HG02981 (cell line): ENCODE measurements around the gene RP9.
"Not testable (repeated sequence)": the region's sequence is repeated elsewhere in the genome, so short reads cannot be mapped to it uniquely, and the experiment has no call there.

Experiments
- ATAC-seq: cut with Tn5 transposase; IDR thresholded peaks from one replicate; pipeline ENCODE4 v1.9.1; 2021; ENCODE audit warnings: mild to moderate bottlenecking, moderate library complexity; ENCODE audit not compliant: unreplicated experiment

The RP9 gene

DNA sequence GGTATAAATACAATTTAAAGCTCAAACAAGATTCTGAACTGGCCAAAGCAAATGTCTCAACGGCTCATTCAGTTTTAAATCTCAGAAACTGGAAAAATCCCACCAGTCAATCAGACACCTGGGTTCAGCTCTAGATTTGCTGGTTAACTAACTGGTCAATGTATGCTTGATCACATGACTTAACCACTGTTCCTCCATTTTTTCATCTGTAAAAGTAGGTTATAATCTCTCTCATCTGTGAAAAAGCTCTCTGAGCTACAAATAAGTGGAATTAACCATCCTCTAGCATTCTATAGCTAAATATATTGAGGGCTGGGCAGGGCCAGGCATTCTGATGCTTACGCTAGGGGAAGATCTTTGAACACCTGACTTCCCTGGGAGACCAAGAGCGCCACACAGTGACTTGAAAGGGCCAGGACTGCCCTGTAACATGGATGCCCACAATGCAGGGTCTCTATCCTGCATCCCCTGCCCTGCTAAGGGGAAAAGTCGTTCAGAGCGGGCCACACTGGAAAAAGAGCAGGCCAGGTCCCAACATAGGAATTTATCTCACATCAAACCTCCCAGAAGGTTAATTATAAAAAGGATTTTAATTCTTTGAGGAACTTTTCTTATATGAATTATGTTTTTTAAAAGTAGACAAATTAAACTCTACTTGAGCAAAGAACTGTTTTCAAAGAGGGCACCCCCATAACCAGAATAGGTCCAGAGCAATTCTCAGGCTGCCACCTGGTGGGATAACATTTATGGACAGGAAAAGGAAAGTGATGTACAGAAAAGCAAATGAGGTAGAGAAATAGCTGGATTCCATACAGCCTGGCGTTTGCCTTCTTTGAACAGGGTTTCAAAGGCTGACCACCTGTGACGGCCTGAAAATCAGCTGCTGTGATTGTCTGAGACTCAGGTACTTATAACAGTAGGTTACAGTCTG is 1.8 kb downstream of the RP9 start:
- no peak for ATAC-seq

DNA sequence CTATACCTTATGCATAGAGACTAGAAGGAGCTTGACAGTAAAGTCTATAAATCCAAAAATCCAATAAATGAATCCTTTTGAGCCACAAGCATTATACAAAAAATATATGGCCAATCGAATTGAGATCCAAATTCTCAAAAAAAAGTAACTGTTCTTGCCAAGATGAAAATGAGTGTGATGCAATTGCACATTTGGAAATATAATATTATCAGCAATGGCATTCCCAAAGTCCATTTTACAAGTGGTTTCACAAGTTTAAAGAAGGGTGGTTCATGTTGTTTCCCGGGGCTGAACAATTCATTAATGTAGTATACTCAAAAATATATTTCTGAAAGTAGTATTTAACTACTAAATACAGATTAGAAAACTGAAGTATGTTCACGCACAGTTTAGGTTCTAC is 7.3 kb downstream of the RP9 start:
- no peak for ATAC-seq

DNA sequence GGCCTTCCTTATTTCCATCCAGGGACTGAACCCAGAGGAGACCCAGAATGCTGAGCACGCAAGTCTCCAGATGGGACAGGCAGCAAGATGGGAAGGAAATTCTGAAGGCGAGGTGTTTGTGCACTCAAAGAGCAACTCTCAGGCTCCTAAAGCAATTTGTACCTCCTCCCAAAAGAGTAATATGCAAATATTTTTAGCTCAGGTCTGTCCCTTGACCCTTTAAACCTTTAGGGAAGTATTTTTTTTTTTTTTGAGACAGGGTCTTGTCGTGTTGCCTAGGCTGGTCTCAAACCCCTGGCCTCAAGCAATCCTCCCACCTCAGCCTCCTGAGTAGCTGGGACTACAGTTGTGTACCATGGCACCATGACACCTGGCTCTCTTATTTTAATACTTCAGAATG is 8.4 kb downstream of the RP9 start:
- no peak for ATAC-seq

DNA sequence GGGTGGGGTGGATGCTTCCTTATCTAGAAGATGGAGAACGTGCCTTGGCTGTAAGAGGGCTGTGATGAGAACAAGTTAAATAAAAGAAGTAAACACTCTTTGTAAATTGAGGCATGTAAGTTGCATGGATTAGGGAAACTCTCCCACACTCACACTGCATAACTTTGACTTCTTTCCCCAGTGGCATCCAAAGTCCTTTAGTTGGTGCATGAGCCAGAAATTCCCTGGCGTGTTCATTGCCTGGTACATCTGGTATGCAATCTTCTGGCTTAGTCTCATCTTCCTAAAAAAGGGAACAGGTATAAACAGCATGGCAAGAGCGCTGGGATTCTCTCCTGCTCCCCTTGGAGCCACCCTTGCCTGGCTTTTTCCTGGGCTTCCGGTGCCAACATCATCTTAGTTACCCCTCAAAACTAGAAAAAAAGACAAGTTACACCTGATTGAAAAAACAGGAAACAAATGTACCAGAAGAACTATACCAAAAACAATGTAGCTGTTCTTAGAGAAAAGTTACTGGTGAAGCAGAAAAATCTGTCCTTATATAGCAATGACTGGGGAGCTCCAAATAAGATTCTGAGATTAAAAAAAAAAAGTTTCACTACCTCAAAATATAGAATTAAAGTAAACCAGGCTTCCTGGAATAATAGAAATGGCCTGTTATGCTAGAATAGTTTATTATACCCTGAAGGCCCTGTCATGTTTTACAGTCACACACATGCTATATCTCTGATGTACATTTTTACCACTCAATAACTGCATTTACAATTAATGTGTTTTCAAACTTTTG is 9.9 kb downstream of the RP9 start:
- no peak for ATAC-seq

DNA sequence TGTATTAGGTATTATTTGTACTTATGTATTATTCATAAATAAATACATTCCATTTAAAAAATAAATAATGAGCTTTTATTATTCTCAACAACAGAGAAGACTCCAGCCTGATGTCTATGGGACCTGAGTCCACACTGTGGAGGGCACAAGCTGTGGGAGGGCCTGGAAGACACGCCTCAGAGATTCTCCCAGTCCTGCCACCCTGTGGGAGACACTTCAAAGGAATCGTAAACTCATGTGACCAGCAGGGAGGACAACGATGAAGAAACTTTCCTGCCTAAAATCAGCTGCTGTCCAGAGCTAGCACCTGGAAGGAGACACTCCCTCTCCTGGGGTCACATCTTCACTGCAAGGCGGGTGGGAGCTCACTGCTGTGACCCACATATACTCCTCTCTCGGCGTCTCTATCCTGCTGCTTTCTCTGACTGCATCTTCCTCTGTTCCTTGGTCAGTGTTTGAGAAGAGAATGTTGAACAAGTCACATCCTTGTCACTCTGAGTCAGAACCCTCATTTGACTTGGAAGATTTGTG is 14.4 kb downstream of the RP9 start:
- not testable (repeated sequence) for ATAC-seq

DNA sequence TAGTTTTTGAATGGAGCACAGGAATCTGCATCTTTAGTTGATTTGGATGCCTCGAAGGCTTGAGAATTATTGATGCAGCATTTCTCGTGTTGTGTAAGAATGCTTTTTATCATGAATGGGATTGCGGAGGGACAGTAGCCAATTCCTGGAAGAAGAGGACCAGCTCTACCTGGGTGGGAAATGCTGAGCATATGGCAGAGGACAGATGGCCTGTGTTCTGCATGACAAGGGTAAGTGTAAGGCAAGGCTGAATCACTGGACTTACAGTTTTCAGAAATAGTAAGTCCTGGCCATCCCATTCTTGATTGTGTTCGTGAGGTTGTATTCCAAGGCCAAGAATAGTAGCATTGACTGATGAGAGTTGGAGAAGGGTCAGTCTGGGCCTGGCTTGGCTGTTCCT is 15.9 kb downstream of the RP9 start:
- ATAC-seq, result no peak

DNA sequence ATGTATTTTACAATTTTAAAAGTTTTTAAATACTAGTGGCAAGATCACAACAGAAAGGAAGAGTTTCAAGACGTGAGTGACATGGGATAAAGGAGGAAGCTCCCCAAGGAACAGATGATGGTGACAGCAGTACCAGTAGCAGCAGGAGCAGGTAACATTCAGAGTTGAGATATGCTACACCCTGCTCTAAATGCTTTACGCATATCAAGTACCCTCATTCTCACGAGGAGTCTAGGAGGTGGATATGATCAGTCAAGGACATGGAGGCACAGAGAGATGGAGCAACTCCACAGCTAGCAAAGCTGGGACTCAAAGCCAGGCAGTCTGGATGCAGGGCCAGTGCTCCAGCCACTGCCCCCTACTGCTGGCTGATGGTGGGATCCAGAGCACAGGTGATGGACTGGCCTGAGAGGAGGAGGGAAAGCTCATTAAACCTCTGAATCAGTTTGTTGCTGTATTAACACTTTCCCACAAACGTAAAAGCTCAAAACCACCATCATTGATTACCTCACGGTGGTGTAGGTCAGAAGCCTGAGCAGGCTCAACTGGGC is 17.5 kb downstream of the RP9 start:
- no peak for ATAC-seq

DNA sequence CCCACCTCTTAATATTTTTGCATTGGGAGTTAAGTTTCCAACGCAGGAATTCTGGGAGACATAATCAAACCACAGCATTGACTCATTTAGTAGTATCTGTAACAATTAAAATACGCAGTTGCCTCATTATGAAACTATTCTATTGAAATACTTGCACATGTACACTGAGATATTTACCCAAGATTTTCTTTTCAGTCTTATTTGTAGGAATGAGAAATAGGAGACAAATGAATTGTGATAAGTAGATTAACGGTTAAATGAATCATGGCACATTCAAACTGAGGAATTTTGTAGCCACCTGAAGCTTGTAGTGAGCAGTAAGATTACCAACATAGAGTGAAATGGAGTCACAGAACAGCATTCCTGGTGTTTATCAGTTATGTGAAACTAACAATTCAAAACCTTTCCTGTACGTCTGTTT is 18.1 kb downstream of the RP9 start:
- ATAC-seq, result no peak

DNA sequence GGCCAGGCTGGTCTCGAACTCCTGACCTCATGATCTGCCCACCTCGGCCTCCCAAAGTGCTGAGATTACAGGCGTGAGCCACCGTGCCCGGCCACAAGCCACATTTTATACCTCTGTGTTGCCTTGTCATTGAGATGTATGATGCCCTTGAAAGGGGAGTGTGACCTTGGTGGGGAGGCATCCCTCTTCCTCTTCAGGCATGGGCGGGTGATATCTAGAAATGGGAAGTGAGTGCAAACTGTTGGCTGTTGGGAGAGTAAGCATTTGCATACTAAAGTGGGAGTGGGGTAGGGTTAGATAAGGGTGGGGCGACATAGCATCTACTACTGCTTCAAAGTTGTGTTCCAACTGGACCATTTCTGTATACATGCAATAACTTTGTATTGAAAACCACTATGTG is 20.1 kb downstream of the RP9 start:
- ATAC-seq, result no peak

DNA sequence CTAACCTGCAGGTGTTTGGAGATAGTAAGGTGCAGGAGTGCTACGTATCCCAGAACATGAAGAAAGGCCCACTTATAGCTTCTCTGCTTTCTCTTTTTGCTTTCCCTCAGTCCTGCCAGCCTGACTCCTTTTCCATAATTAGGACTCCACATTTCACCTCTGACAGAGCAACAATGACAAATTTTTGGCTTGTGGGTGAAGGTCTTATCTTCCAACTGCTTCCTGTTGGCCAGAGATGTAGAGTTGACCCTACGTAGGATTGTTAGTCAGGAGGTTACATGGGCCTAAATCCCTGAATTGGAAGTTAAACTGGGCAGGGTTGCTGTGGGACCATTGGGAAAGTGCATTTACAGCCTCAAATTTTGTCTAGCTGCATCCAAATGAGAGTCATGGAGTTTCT is 21.3 kb downstream of the RP9 start:
- ATAC-seq, result no peak

DNA sequence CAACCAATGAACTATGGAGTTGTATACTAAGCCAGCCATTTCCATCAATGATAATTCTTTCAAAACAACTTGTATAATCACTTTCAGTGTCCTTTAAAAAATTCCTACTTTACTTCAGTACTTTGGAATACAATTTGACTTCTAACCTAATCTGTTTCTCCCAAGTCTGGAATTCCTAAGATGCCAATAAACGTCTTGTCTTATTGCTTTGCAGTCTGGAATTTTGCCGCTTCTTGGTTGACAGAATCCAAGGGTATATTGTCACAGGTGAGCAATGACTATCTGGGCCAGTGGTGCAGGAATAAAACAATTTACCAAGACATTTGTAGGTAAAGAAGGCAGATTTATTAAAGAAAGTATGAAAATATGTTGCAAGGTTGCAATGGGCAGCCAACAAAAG is 21.8 kb downstream of the RP9 start:
- ATAC-seq, result no peak

DNA sequence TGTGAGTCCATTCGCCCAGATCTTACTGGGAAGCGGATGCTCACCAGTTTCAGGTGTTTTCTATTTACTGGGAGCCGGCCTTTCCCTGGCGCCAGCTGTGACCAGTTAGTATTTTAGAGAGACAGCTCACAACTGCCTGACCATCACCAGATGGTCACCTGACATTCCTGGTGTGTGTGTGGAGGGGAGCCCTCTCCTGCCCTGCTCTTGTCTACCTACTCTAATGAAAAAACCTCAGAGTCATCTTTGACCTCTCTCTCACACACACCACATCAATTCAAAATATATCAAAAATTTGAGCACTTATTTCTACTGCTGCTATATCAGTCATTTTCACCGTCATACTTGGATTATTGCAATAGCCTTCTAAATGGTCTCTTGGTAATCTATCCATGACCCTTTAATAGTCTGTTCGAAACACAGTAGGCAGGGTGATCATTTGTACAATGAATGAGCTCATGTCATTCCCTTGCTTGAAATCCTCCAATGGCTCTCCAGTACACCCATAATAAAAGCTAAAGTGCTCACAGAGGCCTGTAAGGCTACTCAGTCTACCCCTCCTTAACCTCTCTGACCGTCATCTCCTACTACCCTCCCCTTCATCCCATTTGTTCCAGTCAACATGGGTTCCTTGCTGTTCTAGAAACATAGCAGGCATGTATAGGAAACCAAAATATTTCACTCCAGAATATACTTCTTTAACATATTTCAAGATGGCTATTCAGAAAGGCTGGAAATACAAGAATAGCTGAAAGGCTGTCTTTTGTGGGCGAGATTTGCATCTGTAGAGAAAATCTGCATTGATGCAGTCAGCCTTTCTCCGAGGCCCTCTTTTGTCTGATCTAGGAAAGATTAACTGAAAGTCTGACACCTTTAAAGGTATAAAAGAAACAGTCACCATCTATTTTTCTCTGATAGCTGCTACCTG is 29.2 kb downstream of the RP9 start:
- no peak for ATAC-seq

DNA sequence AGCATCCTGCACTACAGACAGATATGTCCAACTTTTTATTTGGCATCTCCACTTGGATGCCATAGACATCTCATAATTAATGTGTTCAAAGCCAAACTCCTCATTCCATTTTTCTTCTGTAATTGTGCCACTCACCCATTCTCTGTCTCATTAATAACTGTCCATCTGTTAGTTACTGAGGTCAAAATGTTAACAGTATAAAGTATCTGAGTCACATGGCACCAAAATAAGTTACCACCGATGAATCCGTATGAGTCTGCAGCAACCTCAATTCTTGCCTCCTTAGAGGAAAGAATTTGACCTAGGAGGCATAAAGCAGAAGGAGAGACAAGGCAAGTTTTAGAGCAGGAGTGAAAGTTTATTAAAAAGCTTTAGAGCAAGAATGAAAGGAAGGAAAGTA is 30.1 kb downstream of the RP9 start:
- ATAC-seq, result no peak

DNA sequence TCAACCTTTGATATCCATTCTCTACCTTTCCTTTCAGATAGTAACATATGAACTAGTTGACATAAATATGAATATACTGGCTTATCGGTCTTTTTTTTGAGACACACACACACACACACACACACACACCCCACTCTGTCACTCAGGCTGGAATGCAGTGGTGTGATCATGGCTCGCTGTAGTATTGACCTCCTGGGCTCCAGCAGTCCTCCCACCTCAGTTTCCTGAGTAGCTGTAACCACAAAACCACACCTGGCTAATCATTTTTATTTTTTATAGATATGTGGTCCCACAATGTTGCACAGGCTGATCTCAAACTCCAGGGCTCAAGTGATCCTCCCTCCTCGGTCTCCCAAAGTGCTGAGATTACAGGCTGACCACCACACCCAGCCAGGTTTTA is 32.5 kb downstream of the RP9 start:
- ATAC-seq, result peak; percentile 83

DNA sequence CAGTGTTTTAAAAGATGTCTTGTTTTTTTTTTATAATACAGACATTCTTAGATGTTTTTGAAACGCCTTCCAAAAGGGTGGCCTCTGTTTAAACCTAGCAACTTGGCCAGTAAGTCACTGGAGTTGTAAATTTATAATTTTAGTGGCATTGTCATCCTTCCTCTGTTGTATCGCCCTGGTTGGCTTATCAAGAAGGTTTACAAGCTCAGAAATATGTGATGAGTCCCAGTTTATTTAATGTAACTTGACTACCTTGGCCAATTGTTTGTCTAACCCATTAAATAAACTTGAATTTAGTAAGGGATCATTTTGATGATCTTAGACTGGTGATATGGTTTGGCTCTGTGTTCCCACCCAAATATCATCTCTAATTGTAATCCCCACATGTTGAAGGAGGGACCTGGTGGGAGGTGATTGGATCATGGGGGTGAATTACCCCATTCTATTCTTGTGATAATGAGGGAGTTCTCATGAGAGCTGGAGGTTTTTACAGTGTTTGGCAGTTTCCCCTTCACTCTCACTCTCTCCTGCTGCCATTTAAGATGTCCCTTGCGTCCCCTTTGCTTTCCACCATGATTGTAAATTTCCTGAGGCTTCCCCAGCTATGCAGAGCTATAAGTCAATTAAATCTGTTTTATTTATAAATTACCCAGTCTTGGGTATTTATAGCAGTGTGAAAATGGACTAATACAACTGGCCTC is 33.2 kb downstream of the RP9 start:
- no peak for ATAC-seq

DNA sequence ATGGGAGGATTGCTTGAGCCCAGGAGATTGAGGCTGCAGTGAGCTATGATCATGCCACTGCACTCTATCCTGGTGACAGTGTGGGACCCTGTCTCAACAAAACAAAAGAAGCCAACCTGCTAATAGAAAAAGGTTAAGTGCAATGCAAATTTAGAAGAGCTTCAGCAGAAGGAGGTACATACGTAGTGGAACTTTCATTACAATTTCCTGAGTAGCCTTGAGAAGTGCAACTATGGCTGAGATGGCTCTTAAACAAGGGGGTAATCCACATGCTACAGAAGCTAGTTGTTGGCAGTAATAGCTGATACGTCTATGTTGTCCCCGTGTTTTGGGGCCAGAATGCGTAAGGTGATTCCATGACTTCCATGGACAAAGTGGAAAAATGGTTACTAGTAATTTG is 36.0 kb downstream of the RP9 start:
- ATAC-seq, result no peak

DNA sequence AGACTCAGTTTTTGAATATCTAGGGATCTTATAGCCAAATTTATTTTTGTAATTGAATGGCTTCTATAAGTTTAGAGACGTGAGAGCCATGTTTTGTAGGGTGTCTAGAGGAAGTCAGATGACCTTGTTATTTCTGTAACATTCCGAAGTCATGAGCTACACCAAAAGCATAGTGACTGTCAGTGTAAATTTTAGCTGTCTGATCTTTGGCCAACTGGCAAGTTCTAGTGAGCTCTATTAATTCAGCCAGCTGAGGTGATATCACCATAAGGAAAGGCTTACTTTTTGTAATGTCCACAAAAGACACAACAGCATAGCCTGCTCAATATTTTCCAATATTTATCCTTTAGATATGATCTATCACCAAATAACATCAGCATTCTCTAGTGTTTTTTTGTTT is 36.7 kb downstream of the RP9 start:
- no peak for ATAC-seq

DNA sequence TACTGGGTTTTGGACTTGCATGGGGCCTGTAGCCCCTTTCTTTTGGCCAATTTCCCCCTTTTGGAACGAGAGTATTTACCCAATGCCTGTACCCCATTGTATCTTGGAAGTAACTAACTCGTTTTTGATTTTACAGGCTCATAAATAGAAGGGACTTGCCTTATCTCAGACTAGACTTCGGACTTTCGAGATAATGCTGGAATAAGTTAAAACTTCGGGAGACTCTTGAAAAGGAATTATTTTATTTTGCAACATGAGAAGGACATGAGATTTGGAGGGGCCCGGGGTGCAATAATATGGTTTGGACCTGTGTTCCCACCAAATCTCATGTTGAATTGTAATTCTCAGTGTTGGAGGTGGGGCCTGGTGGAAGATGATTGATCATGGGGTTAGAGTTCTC is 38.4 kb downstream of the RP9 start:
- ATAC-seq, result no peak

DNA sequence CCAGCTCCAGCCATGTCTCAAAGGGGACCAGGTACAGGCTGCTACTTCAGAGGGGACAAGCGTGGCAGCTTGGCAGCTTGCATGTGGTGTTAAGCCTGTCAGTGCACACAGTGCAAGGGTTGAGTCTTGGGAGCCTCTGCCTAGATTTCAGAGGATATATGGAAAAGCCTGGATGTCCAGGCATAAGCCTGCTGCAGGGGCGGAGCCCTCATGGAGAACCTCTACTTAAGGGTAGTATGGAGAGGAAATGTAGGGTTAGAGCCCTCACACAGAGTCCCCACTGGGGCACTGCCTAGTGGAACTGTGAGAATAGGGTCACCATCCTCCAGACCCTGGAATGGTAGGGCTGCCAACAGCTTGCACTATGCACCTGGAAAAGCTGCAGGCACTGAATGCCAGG is 38.9 kb downstream of the RP9 start:
- no peak for ATAC-seq

DNA sequence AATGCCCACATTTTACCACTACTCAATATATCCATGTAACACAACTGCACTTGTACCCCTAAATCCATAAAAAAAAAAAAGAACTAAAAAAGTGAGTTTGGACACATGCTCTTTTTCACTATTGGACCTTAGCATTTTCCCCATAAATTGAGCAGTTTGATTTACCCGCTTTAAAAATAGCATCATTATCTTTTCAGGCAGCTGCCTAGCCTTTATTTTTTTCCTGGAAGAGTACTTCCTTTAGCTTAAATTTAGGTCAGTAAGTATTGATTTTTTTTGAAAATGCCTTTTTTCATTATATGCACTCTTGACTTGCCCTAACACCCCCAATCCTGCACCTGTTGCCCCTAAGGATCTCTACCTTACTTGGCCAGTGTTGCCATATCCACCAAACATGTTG is 41.3 kb downstream of the RP9 start:
- no peak for ATAC-seq
